ENCODE data around the gene TTL.

- TF ChIP-seq, protein P1, sequence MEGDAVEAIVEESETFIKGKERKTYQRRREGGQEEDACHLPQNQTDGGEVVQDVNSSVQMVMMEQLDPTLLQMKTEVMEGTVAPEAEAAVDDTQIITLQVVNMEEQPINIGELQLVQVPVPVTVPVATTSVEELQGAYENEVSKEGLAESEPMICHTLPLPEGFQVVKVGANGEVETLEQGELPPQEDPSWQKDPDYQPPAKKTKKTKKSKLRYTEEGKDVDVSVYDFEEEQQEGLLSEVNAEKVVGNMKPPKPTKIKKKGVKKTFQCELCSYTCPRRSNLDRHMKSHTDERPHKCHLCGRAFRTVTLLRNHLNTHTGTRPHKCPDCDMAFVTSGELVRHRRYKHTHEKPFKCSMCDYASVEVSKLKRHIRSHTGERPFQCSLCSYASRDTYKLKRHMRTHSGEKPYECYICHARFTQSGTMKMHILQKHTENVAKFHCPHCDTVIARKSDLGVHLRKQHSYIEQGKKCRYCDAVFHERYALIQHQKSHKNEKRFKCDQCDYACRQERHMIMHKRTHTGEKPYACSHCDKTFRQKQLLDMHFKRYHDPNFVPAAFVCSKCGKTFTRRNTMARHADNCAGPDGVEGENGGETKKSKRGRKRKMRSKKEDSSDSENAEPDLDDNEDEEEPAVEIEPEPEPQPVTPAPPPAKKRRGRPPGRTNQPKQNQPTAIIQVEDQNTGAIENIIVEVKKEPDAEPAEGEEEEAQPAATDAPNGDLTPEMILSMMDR (IDR thresholded peaks at IDR 0.05; ENCODE audit: borderline replicate concordance, extremely low read depth, low read length, poor library complexity, severe bottlenecking), result no peak
- no peak for TF ChIP-seq EZH2 (IDR thresholded peaks at IDR 0.05; ENCODE audit: borderline replicate concordance, low read depth, low read length, severe bottlenecking)
These were observed 12.1 kb downstream of the TTL start for GRCh38 chr2:112493858-112494648.
